Activated CD8-positive, alpha-beta memory T cell treated with anti-CD3 and anti-CD28 coated beads for 4 hours (primary cell): ENCODE measurements around the gene HDDC2.

Source experiments
- DNase-seq, 2 donors: peaks; one replicate each; pipeline ENCODE4 v3.0.0-alpha.2; 2020; ENCODE audit warnings: low read depth in 2 of 2

Gene HDDC2

DNA sequence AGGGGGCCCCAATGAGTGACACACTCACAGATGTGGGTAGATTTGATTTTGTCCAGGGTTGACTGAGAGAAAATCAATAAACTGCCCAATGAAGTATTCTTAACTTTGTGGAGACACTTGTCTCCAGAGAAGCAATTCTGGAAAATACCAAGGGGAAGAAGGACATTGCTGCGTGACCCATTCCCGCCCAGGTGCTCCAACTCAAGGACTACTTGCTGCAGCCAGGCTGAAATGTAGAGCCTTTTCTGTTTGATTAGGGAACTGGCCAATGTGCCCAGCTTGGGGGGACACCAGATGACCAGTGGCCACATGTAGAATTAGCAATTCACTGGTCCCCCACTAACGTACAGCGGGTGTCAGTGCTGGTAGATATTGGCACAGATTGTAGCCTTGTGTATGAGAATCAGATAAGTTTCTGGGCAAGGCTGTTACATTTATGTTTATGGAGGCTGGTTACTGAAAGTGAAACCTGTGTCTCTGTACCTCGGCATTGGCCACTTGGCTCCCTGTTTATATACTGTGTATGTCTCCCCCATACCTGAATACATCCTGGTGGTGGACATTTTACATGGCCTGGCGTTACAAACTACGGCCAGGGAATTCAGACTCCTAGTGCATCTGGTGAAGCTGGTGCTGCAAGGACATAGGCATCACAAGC is 32.3 kb downstream of the HDDC2 start:
- DNase-seq, result no peak

DNA sequence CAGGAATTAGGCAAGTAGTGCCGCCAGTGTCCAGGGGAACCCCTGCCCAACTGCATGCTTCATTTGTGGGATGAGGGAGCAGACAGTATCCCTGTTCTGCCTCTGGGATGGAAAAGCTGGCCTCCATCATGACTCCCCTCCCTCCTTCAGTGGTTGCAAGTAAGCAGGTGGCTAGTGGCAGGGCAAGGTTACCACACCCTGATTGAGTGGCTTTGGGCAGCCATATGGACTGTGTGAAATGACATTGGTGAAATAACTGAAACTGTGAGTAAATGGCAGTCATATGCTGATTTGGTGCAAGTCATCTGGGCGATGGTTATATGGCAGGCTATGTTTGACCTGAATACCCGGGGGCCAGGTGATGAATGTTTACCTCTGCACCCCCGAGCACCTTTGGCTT is 33.0 kb downstream of the HDDC2 start:
- no peak for DNase-seq

DNA sequence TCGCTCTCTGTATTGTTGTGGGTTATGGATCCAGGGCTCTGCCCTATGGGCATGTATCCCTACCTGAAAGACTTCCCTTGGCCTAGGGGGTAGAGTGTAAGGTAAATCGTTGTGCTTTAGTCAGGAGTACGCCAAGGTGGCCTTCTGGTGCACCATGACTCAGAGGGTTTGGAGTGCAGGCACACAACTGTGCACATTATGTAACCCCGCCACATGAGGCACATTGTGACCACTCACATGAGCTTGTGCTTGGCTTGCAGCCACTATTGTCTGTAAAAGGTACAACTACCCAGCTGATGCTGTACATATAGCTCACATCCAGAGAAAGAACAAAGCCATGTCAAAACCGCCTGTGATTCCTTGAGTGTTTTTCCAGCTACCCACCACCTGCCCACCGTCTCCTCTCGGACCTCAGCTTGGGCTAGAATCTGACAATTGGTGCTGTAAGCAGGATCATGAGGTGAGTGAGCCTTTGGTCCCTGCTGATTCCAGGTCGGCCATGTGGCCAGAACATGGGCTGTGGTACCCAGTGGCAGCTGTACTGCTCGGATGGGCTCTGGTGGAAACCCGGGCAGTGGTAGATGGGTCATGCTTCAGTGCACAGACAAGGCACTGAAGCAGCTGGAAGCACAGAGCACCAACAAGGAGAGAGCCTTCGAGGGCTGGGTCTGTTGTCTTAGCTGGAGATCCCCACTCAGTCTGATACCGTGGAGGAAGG is 33.8 kb downstream of the HDDC2 start:
- DNase-seq, result no peak

DNA sequence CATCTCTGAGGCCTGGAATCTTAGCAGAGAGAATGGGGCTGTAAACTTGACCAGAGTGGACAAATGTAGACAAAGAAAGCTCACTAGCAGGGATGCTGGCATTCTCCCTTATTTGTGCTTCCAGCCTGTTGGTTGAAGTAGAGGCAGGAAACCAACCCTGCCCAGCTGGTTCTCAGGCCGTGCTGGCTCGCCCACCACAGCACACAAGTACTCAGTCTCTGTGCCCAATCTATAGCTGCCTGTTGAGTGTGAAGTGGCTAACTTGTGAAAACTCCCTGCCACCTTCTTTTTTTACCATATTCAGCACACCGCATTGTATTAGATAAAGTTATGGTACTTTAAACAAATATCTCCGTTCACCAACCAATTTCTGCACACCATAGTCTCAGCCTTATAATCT is 37.3 kb downstream of the HDDC2 start:
- no peak for DNase-seq

DNA sequence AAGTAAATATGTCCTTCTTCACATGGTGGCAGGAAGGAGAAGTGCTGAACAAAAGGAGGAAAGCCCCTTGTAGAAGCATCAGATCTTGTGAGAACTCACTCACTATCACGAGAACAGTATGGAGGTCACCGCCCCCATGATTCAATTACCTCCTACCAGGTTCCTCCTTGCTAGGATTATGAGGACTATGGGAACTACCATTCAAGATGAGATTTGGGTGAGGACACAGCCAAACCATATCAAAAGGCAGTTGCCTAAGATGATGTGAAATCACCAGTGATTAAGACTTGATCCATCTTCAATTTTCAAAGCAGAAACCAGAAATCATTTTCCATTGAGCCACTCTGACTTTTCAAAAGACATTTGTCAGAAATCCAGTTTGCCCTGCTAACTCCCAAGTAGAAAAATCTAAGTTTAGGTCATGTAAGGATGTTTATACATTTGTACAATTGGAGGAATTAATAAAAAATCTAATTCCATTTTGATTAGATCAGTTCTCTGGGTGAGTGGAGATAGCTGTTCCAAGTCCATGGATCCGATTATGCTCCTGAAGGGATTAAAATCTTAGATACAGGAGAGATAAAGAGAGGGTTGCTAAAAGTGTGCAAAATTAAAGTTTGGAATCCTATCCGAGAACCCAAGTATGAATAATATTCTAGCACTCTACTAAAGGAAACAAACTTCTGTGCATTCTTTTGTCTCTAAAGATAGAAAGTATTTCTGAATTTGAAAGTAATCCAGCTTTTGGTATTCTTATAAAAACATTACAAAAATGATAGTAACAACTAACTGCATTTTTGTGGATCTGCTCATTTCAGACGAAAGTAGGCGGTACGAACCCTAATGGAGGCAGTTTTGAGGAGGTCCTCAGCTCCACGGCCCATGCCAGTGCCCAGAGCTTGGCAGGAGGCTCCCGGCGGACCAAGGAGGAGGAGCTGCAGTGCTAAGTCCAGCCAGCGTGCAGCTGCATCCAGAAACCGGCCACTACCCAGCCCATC is 39.5 kb downstream of the HDDC2 start:
- no peak for DNase-seq

DNA sequence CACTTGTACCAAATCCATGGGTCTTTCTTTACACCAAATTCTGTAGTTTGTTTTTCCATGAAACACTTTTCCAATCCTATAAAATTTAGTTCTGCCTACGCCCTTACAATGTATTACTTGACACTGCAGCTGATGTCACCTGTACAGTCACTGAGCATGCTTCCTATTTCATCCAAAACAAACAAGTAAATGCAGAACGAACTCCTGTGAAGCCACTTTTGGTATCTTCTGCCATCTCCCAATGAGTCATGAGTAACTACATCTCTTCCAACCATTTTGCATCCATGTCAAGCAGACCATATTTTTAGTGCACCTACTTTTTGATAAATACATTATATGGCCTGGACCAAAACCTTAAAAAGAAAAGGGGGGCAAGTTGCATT is 42.4 kb downstream of the HDDC2 start:
- no peak for DNase-seq

DNA sequence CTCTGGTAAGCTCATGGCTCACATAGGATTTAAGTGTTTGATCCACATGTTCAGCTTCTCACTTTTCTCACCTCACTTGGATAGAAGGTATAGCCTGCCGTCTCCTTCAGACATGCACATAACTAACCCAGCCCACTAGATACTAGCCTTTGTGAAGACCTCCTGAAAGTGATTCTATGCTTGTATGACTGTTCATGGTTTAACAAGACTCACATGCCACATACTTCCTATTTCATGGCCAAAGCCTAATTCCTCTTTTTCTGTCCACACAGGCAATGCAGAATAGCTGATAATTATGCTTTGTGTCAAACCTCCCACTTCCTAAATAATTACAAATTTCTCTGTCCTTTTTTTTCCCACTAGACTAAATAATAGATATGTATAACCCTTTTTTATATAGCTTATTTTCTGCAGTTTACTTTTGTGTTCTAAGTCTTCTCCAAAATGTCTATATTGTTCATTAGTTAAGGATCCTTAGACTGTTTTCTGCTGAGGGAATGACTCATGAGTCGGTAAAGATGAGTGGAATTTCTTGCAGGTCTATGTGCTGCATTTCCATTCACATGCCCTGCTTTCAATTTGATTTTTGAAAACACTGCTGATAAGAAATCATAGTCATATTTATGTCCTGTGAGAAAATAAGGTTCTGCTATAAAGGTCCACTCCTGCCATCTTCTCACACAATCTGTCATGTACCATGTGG is 43.0 kb downstream of the HDDC2 start:
- no peak for DNase-seq

DNA sequence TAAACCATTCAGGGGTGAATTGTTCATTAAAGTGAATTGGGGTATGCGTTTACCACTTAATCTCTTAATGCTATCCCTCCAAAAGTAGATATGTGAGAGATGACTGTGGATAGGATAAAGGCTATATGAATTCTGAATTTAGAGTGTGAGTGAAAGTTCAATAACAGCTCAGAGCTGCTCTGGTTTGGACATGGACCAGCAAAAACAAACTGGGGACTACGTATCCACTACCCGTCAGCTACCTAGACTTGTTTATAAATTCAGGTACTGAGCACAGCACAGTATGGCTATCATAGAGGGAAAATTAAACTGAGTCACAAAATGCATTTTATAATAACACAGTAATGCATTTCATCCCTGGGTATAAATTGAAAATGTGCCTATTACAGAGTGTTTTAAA is 44.4 kb downstream of the HDDC2 start:
- no peak for DNase-seq

DNA sequence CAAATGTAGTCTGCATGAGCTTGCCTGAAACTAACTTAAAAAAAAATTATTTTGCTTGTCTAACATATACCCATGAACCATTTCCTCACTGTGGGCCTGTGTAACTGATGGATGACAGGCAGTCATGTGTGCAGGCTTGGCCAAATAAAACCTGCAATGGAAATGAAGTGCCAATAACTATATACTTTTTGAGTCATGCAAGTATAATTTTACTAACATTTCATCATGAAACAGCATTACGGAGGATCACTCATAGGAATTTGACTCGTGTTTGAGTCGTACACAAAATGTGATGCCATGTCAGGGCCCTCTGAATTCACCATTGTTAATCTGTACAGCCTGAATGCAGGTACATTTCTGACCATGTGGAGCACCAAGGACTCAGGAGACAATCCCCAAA is 46.6 kb downstream of the HDDC2 start:
- no peak for DNase-seq

DNA sequence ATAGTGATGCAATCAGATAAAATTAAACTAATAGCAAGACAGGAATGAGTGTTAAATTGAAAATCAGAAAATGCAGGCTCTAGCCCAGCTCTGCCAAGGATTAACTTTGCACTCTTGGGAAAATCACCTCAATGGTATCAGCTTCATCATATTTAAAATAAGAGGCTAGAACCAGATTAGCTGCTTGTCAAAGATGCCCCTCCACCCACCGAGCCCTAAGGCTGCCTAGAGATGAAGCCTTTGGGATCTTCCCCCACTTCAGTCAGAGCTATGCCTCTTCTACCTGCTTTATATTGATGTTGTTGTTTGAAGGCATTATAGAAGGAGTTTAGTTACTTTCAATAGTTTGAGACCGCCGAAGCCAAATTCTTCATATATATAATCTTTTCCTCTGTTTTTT is 47.4 kb downstream of the HDDC2 start:
- DNase-seq, result no peak

DNA sequence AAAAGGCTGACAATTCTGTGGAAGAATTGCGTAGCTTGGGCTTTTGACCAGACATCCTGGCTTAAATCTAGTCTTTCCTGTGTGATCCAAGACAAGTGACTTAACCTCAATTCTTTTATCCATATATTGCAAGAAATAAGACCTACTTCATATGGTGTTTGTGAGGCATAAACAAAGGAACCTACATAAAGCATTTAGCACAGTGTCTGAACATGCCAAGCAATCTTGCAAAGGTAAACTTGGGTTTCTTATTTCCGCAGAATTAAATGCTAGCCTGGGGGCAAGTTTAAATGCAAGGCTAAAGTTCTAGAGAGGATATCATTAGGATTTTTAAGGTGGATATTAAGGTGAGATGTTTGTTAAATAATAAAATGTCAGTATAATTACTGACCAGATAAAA is 47.9 kb downstream of the HDDC2 start:
- DNase-seq, result no peak

DNA sequence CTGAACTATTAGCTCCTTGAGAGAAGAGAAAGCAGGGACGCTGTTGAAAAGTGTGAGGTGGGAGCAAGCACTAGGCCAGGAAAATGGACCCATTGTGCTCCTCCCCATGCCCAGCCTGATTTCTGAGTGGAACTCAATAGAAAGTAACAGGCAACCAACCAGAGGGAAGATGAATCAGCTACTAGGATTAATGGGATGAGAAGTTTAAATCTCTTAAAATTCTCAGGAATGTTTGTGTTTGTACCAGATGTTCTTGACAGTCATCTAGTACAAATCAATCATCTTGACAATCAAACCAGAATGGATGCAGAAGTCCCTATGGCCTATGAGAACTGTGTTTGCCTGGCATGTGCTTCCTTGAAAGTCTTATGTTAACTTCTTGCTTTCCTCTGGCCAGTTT is 48.9 kb downstream of the HDDC2 start:
- no peak for DNase-seq

DNA sequence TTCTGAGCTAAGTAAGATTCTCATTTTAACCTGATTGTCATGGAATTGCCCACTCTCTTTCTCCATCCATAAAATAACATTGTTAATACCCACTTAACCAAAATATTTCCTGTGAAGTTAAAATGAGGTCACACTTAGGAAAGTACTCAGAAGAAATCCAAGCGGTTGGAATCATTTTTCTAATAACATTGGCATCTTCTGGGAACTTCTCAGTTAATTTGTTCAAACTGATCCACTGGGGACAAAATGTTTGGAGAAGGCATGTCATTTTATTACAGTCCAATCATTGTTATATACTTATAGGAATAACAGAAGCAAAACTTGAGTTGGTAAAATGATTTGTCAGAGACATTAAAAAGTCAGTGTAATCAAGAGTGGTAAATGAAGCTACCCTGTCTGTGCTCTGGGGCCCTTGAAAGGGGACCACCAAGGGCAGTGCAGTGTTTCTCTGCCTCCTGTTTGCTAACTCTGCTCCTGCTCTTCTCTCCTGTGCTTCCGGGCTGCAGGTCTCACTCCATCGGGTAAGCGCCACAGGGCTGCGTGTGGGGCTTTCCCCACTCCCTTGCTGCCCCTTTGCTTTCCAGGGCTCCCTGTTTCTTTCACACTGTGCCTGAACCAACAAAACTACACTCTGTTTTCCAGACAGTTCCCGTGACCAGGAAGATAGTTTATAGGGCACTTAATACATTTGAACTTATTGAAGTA is 50.1 kb downstream of the HDDC2 start:
- DNase-seq, result no peak

DNA sequence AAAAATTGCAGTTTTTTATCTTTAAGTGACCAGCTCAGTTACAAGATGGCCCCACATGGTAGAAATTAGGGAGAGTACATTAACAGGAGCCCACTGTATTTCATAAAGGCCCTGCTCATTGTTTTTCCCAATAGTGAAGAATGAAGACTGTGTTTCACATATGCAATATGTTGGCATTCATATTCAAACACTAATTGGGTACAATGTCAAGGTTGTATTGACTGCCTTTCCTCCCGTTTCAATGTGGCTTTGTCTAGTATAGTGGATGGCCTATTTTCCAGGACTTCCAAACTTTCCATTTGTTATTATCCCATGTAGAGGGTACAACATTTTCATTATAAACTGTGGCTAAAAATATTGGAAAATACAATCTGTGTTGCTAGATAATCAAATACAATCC is 51.3 kb downstream of the HDDC2 start:
- DNase-seq, result no peak

DNA sequence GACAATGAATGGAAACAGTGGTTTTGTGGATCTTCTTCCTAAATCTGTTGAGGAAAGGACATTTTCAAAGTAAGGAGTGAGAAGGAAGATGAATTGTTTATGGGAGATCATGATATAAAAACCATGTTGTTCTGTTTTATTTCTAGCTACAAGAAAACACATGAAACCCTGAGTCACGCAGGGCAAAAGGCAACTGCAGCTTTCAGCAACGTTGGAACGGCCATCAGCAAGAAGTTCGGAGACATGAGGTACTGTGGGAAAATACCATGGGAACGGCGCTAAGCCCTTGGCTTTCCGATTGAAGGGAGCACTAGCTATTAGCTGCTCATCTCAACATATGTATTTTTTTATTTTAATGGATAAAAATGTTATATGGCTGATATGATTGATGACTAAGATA is 53.6 kb downstream of the HDDC2 start:
- DNase-seq, result no peak

DNA sequence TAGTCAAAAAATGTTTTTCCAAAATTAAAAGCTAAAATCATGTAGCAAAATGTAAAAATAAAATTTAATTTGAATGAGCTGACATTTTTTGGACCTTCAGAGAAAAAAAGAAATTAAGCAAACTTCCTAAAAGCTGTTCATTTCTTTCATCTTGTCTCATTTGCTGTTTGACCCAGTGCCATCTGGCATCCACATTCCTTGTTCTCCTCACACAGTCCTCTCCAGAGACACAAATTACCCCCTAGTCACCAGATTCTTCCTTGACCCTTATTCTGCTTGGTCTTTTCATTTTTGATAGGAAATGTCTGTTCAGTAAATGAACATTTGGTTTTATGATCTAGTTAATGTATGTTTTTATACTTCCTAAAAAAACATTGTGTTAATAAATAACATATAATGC is 55.2 kb downstream of the HDDC2 start:
- no peak for DNase-seq

DNA sequence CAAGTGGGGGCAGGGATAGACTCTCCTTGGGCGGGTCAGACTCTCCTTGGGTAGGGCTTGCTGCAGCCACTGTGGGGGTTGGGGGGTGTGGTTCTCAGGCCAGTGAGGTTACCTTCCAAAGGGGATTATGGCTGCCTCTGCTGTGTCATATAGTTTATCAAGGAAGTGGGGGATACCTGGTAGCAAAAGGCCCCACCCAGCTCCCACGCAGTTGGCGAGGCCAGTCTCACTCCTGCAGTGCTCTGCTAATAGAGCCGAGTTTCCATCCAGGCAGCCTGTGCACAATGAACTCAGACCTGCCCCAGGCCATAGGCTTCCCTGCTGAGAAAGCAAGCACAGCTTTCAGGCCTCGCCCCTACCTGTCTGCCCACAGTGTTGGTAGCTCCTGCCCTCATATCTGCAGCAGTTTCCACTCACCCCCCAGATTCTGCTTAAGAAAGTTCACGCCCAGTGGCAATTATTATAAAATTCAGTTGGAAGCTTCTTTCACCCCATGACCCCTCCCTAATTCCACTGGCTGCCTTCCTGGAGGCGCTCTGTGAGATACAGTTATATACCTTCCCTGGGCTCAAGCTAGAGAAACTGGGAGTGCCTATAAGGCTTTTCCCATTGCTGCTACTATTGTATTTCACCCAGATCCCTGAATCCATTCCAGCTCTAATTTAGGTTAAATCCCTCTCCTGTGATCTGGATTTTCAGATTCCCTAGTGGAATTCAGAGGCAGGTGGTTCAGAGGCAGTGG is 56.1 kb downstream of the HDDC2 start:
- no peak for DNase-seq

DNA sequence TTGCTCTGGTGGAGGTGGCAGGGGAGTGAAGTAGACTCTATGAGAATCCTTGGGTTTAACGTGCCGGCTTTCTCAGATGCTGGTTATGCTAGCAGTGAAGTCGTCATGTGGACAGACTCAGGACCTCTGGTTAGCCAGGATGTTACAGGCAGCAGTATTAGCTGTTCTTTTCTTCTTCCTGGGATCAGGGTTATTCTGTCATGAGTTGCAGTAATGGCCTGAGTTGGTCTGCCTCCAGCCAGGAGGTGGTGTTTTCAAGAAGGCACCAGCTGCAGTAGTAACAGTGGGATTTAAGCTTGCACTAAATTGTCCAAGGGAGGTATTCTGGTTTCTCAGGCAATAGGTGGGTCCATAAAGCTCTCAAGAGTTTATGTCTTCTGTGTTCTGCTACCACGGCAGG is 56.7 kb downstream of the HDDC2 start:
- no peak for DNase-seq

DNA sequence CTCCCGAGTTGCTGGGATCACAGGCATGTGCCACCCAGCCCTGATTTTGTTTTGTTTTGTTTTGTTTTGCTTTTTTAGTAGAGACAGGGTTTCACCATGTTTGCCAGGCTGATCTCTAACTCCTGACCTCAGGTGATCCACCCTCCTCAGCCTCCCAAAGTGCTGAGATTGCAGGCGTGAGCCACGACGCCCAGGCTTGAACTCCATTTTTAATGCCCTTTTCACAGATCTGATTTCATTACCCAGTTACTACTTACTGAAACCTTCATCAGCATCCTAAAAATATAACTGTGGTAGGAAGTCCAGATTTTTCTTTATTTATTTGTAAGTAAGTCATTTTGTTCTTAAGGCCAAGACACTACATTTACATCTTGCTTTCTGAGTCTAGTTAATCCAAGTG is 64.0 kb downstream of the HDDC2 start:
- no peak for DNase-seq

DNA sequence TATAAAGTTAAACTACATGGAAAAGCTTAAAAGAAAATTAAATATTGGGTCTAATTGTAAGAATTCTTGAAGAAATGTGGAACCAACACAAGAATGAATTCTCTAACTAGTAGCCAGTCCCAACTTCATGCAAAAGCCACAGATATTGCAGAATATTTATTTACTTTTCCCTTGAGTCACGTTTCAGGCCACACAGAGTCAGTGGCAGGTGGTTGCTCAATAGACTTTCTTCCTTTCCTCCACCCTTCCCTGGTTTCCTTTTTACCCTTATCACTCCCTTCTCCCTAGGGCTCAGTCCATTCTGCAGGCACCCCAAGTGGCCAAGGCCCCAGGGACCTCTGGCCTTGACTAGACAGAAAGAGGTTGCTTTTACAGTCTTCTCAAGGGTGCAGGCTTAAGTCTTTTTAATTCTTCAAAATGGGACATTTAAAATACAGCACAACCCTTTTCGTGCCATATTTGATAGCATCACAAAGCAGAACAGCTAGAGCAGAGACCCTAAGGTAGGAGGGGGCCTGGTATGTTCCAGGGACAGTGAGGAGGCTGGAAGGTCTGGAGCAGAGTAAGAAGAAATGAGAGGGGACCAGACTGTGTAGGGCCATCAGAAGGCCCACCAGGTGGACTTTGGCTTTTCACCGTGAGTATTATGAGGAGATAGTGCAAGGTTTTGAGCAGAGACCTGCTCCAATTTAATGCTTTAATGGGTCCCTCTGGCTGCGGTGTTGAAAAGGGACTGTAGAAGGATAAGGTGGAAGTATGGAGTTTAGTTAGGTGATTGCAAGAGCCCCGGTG is 65.0 kb downstream of the HDDC2 start:
- no peak for DNase-seq
